ENCODE measurements around the gene BORCS8. TPM values are rescaled to one million over a fixed set of nuclear protein-coding genes. Genes with fewer than 3 reads are reported as not detected.

Gene BORCS8
- total and polyA plus RNA-seq, 2 experiments from 2014 or later: 9.7 to 23.1 TPM

DNA sequence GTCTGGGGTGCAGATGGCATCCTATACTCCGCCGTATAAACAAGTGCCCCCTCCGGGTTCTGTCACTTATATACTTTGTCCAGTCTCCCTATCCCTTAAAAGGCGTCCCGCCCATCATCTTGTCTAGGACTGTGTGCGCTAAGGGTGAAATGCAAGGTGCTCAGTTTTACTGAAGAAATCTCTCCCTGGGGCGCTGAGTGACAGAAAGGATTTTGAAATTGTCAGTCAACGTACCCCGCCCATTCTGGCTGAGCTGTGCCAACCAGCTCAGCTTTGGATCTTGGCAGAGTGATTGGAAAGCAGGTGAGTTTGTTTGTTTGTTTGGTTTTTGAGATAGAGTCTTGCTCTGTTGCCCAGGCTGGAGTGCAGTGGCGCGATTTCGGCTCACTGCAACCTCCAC is 49.6 kb downstream of the BORCS8 start:
- H3K4me1 ChIP-seq (ENCODE audit: insufficient read depth): no peaks in the 10 kb centered on the region
- H3K27ac ChIP-seq: no peak overlapping the region
- no peaks in the 10 kb centered on the region for H3K9me3 ChIP-seq (ENCODE audit: low read depth)
- H3F3A ChIP-seq (ENCODE audit: insufficient read depth): 0 out of 2 replicates have a peak, but pooled peaks cover 4% of the 10 kb centered on the region
- no peak overlapping the region for H3K9ac ChIP-seq
- no peak overlapping the region for H2AFZ ChIP-seq
- 0 out of 2 replicates have a peak, but pooled peaks cover 3% of the 10 kb centered on the region for H3K79me2 ChIP-seq (ENCODE audit: insufficient read depth)
- no peaks in the 10 kb centered on the region for H3K9me2 ChIP-seq (ENCODE audit: insufficient read depth)
- in situ Hi-C loops (cut with MboI): no loop called here
- no peak overlapping the region for H3K4me3 ChIP-seq
- no peak overlapping the region for H3K4me2 ChIP-seq (ENCODE audit: unreplicated experiment)
- WGBS, 2 experiments (ENCODE audit: low coverage in 1 of 2, low lambda C conversion rate in 2 of 2, missing lambda C conversion rate in 2 of 2): 86 to 89% methylated on average over 12 of the region's 12 CpGs
- H3K27me3 ChIP-seq (replicated peaks; ENCODE audit: insufficient read depth): no peaks in the 10 kb centered on the region
- H3K36me3 ChIP-seq (ENCODE audit: low read depth): no peaks in the 10 kb centered on the region
- H4K20me1 ChIP-seq (ENCODE audit: insufficient read depth): no peaks in the 10 kb centered on the region
- TF ChIP-seq EZH2phosphoT487 (IDR thresholded peaks at IDR 0.05; ENCODE audit: insufficient read depth, low read depth): no peak
- DNase-seq: no peak

DNA sequence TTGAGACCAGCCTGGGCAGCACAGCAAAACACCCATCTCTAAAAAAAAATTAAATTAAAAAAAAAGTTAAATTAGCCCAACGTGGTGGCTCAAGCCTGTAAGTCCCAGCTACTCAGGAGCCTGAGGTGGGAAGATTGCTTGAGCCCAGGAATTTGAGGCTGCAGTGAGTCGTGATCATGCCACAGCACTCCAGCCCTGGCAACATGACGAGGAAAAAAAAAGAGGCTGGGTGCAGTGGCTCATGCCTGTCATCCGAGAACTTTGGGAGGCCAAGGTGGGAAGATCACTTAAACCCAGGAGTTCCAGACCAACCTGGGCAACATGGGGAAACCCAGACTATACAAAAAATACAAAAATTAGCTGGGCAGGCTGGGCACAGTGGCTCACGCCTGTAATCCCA is 51.5 kb downstream of the BORCS8 start:
- Histone ChIP-seq H2AFZ (no peak overlapping the region), H3F3A (ENCODE audit: insufficient read depth) (0 out of 2 replicates have a peak, but pooled peaks cover 4% of the 10 kb centered on the region), H3K36me3 (ENCODE audit: low read depth) (no peaks in the 10 kb centered on the region), H4K20me1 (ENCODE audit: insufficient read depth) (no peaks in the 10 kb centered on the region), H3K27me3 (replicated peaks; ENCODE audit: insufficient read depth) (no peaks in the 10 kb centered on the region), H3K9me2 (ENCODE audit: insufficient read depth) (no peaks in the 10 kb centered on the region), H3K4me2 (ENCODE audit: unreplicated experiment) (no peak overlapping the region), H3K27ac (no peak overlapping the region), H3K79me2 (ENCODE audit: insufficient read depth) (0 out of 2 replicates have a peak, but pooled peaks cover 7% of the 10 kb centered on the region), H3K9me3 (ENCODE audit: low read depth) (no peaks in the 10 kb centered on the region), H3K4me3 (no peak overlapping the region), H3K4me1 (ENCODE audit: insufficient read depth) (no peaks in the 10 kb centered on the region), H3K9ac (no peak overlapping the region)
- in situ Hi-C loops (cut with MboI): no loop called here
- no peak for TF ChIP-seq EZH2phosphoT487 (IDR thresholded peaks at IDR 0.05; ENCODE audit: insufficient read depth, low read depth)
- TF ChIP-seq EZH2 (IDR thresholded peaks at IDR 0.05; ENCODE audit: insufficient read depth, poor library complexity, severe bottlenecking): no peak
- 58 to 59% methylated on average over 5 of the region's 5 CpGs for WGBS, 2 experiments (ENCODE audit: low coverage in 1 of 2, low lambda C conversion rate in 2 of 2, missing lambda C conversion rate in 2 of 2)
- DNase-seq: no peak

DNA sequence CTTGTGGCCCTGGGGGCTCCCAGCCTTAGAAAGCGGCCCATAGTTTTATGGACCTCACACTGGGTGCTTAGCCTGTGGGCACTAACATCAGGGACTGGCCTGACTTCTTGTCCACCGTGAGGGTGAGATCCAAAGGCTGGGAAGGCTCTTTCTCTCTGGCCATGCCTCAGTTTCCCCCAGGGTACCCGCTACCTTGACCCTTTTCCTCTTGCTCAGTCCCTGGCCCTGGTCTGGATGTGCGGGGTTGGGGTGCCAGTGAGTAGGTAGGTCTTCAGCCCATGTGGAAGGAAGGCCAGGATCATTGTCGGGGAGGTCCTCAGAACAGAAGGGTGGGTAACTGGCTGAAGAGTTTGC is 52.1 kb downstream of the BORCS8 start:
- WGBS, 2 experiments (ENCODE audit: low coverage in 1 of 2, low lambda C conversion rate in 2 of 2, missing lambda C conversion rate in 2 of 2): 40% methylated on average over 5 of the region's 5 CpGs
- H3K9ac ChIP-seq: no peak overlapping the region
- no peak overlapping the region for H3K27ac ChIP-seq
- no peak for DNase-seq
- no peaks in the 10 kb centered on the region for H4K20me1 ChIP-seq (ENCODE audit: insufficient read depth)
- H3K4me2 ChIP-seq (ENCODE audit: unreplicated experiment): no peak overlapping the region
- no peak overlapping the region for H2AFZ ChIP-seq
- in situ Hi-C loops (cut with MboI): no loop called here
- H3K36me3 ChIP-seq (ENCODE audit: low read depth): no peaks in the 10 kb centered on the region
- no peaks in the 10 kb centered on the region for H3K9me2 ChIP-seq (ENCODE audit: insufficient read depth)
- 0 out of 2 replicates have a peak, but pooled peaks cover 7% of the 10 kb centered on the region for H3K79me2 ChIP-seq (ENCODE audit: insufficient read depth)
- no peaks in the 10 kb centered on the region for H3K27me3 ChIP-seq (replicated peaks; ENCODE audit: insufficient read depth)
- H3K9me3 ChIP-seq (ENCODE audit: low read depth): no peaks in the 10 kb centered on the region
- H3F3A ChIP-seq (ENCODE audit: insufficient read depth): 0 out of 2 replicates have a peak, but pooled peaks cover 4% of the 10 kb centered on the region
- H3K4me1 ChIP-seq (ENCODE audit: insufficient read depth): no peaks in the 10 kb centered on the region
- H3K4me3 ChIP-seq: no peak overlapping the region
- TF ChIP-seq EZH2 (IDR thresholded peaks at IDR 0.05; ENCODE audit: insufficient read depth, poor library complexity, severe bottlenecking) (no peak), EZH2phosphoT487 (IDR thresholded peaks at IDR 0.05; ENCODE audit: insufficient read depth, low read depth) (no peak)

DNA sequence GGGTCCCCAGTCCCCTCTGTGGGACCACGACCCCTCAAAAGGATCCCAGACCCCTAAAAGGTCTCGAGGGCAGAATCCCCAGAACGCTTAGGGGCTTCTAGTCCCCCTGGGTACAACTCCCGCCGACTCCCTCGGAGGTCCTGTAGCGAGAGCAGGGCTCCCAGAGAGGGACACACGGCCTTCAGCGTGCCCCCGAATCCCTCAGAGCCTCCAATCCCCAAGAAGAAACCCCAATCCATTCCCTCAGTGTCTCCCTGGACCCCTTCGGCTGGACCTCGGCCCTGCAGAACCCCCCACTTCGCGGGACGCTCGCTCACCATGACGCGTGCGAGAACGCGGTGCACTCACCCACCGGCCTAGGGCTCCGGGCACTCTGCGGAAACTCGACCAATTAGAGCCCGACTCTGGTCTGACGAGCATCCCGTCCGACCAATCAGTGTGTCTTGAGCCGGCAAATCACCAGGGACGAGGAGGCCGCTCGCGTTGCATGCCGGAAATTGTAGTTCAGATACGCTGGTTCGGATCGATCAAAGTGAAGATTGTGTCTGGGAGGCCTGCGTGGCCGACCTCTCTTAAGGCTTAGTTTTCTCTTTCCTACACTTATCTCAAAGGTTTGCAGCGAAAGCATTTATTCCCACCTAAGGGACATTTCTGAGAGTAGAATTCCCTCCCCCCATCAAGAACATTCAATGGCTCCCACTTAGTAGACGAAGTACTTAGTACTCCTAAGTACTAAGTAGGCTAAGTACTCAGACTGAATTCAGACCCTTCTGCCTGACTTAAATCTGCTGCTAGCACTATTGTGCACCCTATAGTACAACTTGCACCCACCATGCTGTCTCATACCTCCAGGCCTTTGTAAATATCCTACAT is 53.6 kb downstream of the BORCS8 start, which contains the start of gene TMEM161A:
TMEM161A (minus strand) TSS at position 370 of the 873 bp plus-strand sequence; CDS start at position 320, 50 bp downstream.
- H3K9me3 ChIP-seq (ENCODE audit: low read depth): no peaks in the 10 kb centered on the region
- no peak within 1 kb of the TSS for H3K27ac ChIP-seq
- in situ Hi-C loops (cut with MboI): no loop called here
- TF ChIP-seq EZH2phosphoT487 (IDR thresholded peaks at IDR 0.05; ENCODE audit: insufficient read depth, low read depth) (no peak), EZH2 (IDR thresholded peaks at IDR 0.05; ENCODE audit: insufficient read depth, poor library complexity, severe bottlenecking) (no peak)
- H3K4me2 ChIP-seq (ENCODE audit: unreplicated experiment): peak within 1 kb of the TSS; percentile 90
- no peaks in the 10 kb centered on the region for H3K9me2 ChIP-seq (ENCODE audit: insufficient read depth)
- no peaks in the 10 kb centered on the region for H4K20me1 ChIP-seq (ENCODE audit: insufficient read depth)
- peak within 1 kb of the TSS; percentile 91 for H3K4me3 ChIP-seq
- H3K9ac ChIP-seq: peak within 1 kb of the TSS; percentile 88
- peak within 1 kb of the TSS; percentile 91 for H2AFZ ChIP-seq
- H3K27me3 ChIP-seq (replicated peaks; ENCODE audit: insufficient read depth): no peaks in the 10 kb centered on the region
- H3K4me1 ChIP-seq (ENCODE audit: insufficient read depth): no peaks in the 10 kb centered on the region
- WGBS, 2 experiments (ENCODE audit: low coverage in 1 of 2, low lambda C conversion rate in 2 of 2, missing lambda C conversion rate in 2 of 2): 3 to 4% methylated on average over 41 to 42 of the region's 42 CpGs
- 0 out of 2 replicates have a peak, but pooled peaks cover 4% of the 10 kb centered on the region for H3F3A ChIP-seq (ENCODE audit: insufficient read depth)
- H3K36me3 ChIP-seq (ENCODE audit: low read depth): no peaks in the 10 kb centered on the region
- H3K79me2 ChIP-seq (ENCODE audit: insufficient read depth): 0 out of 2 replicates have a peak, but pooled peaks cover 7% of the 10 kb centered on the region
- peak; percentile 99 for DNase-seq

All from GM23248 (cell line).